SK-N-MC (cell line): ENCODE measurements around the gene MRGPRE.
"Not testable (repeated sequence)": the region's sequence is repeated elsewhere in the genome, so short reads cannot be mapped to it uniquely, and the experiment has no call there.

ENCODE experiments used
- FOXP2 ChIP-seq: optimal IDR thresholded peaks from 2 replicates; pipeline ENCODE3; 2011; ENCODE audit warnings: mild to moderate bottlenecking, moderate library complexity; ENCODE audit not compliant: insufficient read depth; ENCODE audit errors: extremely low read length, control extremely low read depth
- POLR2AphosphoS5 ChIP-seq: IDR thresholded peaks from 2 replicates; pipeline ENCODE4 v1.6.1; 2012; ENCODE audit warnings: mild to moderate bottlenecking, low read depth, low read length, borderline replicate concordance

GRCh38 chr11:3262548-3262947 is 30.3 kb upstream of the MRGPRE start:
- TF ChIP-seq POLR2AphosphoS5, FOXP2: not testable (repeated sequence)
